ENCODE data around the gene DTHD1. TPM values are rescaled to one million over a fixed set of nuclear protein-coding genes. Genes with fewer than 3 reads are reported as not detected.

DTHD1 gene
- total RNA-seq, 5 donors from 2014 or later (not counting 1 experiment from before 2014, with no cell fraction given), result 0.79 to 7.9 (median 2.5) TPM

DNA sequence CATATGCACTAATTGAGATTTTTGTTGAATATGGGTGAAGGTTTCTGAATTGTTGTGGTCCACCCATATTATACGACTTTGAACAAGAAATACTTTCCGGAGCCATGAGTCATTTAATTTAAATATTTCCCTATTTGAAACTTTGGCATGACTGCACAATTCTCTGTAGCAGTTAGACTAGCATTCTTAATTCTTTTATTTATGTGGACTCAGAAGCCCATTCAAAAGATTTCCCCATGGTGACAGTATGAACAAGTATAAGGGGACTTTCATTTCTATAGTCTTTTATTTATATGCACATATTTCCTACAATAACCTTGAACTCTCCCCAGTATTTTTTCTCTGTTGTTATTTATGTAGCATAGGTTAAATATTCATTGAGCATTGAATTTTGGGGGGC is 72.6 kb downstream of the DTHD1 start:
- no CpG with 5 or more reads among the region's 2 CpGs for WGBS (ENCODE audit: insufficient coverage)
- Histone ChIP-seq H3K27me3 (replicated peaks in 1 of 2; ENCODE audit: control insufficient read depth in 2 of 2, extremely low read depth in 1 of 2, insufficient read depth in 2 of 2, low read length in 1 of 2) (no peaks in the 10 kb centered on the region), H3K27ac (ENCODE audit: low read length) (no peak overlapping the region), H3K36me3 (ENCODE audit: control insufficient read depth in 2 of 2, extremely low read depth in 1 of 2, insufficient read depth in 1 of 2, low read length in 1 of 2) (no peaks in the 10 kb centered on the region), H3K4me3 (ENCODE audit: control insufficient read depth in 1 of 2, extremely low read depth in 1 of 2, low read length in 1 of 2) (no peak overlapping the region), H3K9me3 (no peaks in the 10 kb centered on the region), H3K4me1 (ENCODE audit: control insufficient read depth in 1 of 2, extremely low read depth in 1 of 2, insufficient read depth in 2 of 2, low read length in 2 of 2) (no peaks in the 10 kb centered on the region)
- H3K27me3 Mint-ChIP-seq, result no peaks in the 10 kb centered on the region
- no peaks in the 10 kb centered on the region for H3K9me3 Mint-ChIP-seq
- POLR2A ChIA-PET, result no interaction called here
- CTCF ChIA-PET, result interaction anchor here (0.9 to 2.6 kb wide), 7 partner anchors 9 to 48 kb away, joined by 3 to 18 read pairs (median 4); no protein-coding TSS in a partner anchor
- H3K36me3 Mint-ChIP-seq, result no peaks in the 10 kb centered on the region
- H3K4me1 Mint-ChIP-seq, result peaks cover 0 to 8% (median under 1%) of the 10 kb centered on the region in 3 donors
- no peak overlapping the region for H3K4me3 Mint-ChIP-seq
- ATAC-seq (replicated peaks in 1 of 4) (no peak), DNase-seq (no peak)
- H3K27ac Mint-ChIP-seq, result no peak overlapping the region

DNA sequence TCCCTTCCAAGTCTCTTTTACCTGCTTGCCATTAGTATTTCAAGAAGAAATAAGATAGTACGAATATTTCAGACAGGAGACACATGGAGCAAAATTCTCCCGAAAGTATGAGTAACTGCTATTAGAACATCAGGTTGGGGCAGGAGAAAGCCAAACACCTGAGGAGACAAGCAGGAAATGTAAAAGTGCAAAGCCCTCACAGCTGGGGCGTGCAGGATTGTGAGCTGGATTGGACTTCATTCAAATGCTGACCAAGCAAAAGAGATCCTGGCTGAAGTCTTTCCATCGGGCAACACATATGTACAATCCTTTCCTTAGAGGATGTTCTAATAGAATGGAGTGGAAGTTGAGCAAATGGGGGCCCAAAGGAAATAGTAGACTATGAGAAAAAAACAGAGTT is 76.8 kb downstream of the DTHD1 start:
- H3K27me3 Mint-ChIP-seq, result no peaks in the 10 kb centered on the region
- H3K4me1 Mint-ChIP-seq, result no peaks in the 10 kb centered on the region
- no peaks in the 10 kb centered on the region for H3K36me3 Mint-ChIP-seq
- Histone ChIP-seq H3K27me3 (replicated peaks in 1 of 2; ENCODE audit: control insufficient read depth in 2 of 2, extremely low read depth in 1 of 2, insufficient read depth in 2 of 2, low read length in 1 of 2) (no peaks in the 10 kb centered on the region), H3K4me3 (ENCODE audit: control insufficient read depth in 1 of 2, extremely low read depth in 1 of 2, low read length in 1 of 2) (no peak overlapping the region), H3K4me1 (ENCODE audit: control insufficient read depth in 1 of 2, extremely low read depth in 1 of 2, insufficient read depth in 2 of 2, low read length in 2 of 2) (no peaks in the 10 kb centered on the region), H3K27ac (ENCODE audit: low read length) (no peak overlapping the region), H3K36me3 (ENCODE audit: control insufficient read depth in 2 of 2, extremely low read depth in 1 of 2, insufficient read depth in 1 of 2, low read length in 1 of 2) (no peaks in the 10 kb centered on the region), H3K9me3 (no peaks in the 10 kb centered on the region)
- 100% methylated on average over 3 of the region's 4 CpGs for WGBS (ENCODE audit: insufficient coverage)
- H3K4me3 Mint-ChIP-seq, result no peak overlapping the region
- ChIA-PET POLR2A (interaction anchor here in 1 of 2 donors (0.6 to 0.8 kb wide), 2 partner anchors 277 to 511 kb away, joined by 3 to 4 read pairs; no protein-coding TSS in a partner anchor), CTCF (interaction anchor here (0.5 to 1.3 kb wide), 2 partner anchors 24 to 56 kb away, joined by 3 to 5 read pairs; no protein-coding TSS in a partner anchor)
- DNase-seq, result no peak
- H3K27ac Mint-ChIP-seq, result no peak overlapping the region
- ATAC-seq (replicated peaks in 1 of 4), result no peak
- H3K9me3 Mint-ChIP-seq, result no peaks in the 10 kb centered on the region

- CTCF ChIA-PET, result interaction anchor here (0.7 to 2.1 kb wide), 3 partner anchors 38 to 276 kb away, joined by 3 to 9 read pairs (median 4); no protein-coding TSS in a partner anchor
- no peaks in the 10 kb centered on the region for H3K27me3 Mint-ChIP-seq
- ATAC-seq (replicated peaks in 1 of 4) (no peak), DNase-seq (no peak)
- H3K27me3 ChIP-seq (replicated peaks in 1 of 2; ENCODE audit: control insufficient read depth in 2 of 2, extremely low read depth in 1 of 2, insufficient read depth in 2 of 2, low read length in 1 of 2), result no peaks in the 10 kb centered on the region
- H3K4me1 Mint-ChIP-seq, result no peaks in the 10 kb centered on the region
- H3K36me3 ChIP-seq (ENCODE audit: control insufficient read depth in 2 of 2, extremely low read depth in 1 of 2, insufficient read depth in 1 of 2, low read length in 1 of 2), result no peaks in the 10 kb centered on the region
- POLR2A ChIA-PET, result no interaction called here
- H3K9me3 Mint-ChIP-seq, result no peaks in the 10 kb centered on the region
- H3K27ac ChIP-seq (ENCODE audit: low read length), result no peak overlapping the region
- H3K36me3 Mint-ChIP-seq, result no peaks in the 10 kb centered on the region
- no peak overlapping the region for H3K4me3 ChIP-seq (ENCODE audit: control insufficient read depth in 1 of 2, extremely low read depth in 1 of 2, low read length in 1 of 2)
- H3K9me3 ChIP-seq, result no peaks in the 10 kb centered on the region
- no peak overlapping the region for H3K4me3 Mint-ChIP-seq
- no peak overlapping the region for H3K27ac Mint-ChIP-seq
- no peaks in the 10 kb centered on the region for H3K4me1 ChIP-seq (ENCODE audit: control insufficient read depth in 1 of 2, extremely low read depth in 1 of 2, insufficient read depth in 2 of 2, low read length in 2 of 2)
Measured at GRCh38 chr4:36360755-36361154, 79.3 kb downstream of the DTHD1 start.

DNA sequence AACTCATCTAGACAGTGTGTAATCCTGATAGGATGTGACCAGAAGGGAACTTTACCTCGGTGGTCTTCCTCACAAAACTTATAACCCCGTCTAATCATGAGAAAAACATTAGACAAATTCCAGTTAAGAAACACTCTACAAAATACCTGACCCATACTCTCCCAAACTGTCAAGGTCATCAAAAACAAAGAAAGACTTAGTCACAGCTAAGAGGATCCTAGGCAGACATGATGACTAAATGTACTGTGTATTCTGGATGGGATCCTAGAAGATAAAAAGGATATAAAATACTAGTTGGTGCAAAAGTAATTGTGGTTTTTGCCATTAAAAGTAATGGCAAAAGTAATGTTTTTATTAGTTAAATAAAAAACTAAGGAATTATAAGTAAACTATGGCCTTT is 81.6 kb downstream of the DTHD1 start:
- no peak for ATAC-seq (replicated peaks in 1 of 4)
- H3K36me3 ChIP-seq (ENCODE audit: control insufficient read depth in 2 of 2, extremely low read depth in 1 of 2, insufficient read depth in 1 of 2, low read length in 1 of 2), result no peaks in the 10 kb centered on the region
- H3K4me3 Mint-ChIP-seq, result no peak overlapping the region
- no peaks in the 10 kb centered on the region for H3K9me3 Mint-ChIP-seq
- no peak overlapping the region for H3K4me3 ChIP-seq (ENCODE audit: control insufficient read depth in 1 of 2, extremely low read depth in 1 of 2, low read length in 1 of 2)
- CTCF ChIA-PET, result interaction anchor here in 1 of 2 donors (0.6 to 1.5 kb wide), 3 partner anchors 9 to 37 kb away, joined by 3 to 6 read pairs (median 5); no protein-coding TSS in a partner anchor
- no peaks in the 10 kb centered on the region for H3K27me3 ChIP-seq (replicated peaks in 1 of 2; ENCODE audit: control insufficient read depth in 2 of 2, extremely low read depth in 1 of 2, insufficient read depth in 2 of 2, low read length in 1 of 2)
- DNase-seq, result no peak
- WGBS (ENCODE audit: insufficient coverage), result no CpG with 5 or more reads among the region's 2 CpGs
- no peak overlapping the region for H3K27ac Mint-ChIP-seq
- H3K4me1 ChIP-seq (ENCODE audit: control insufficient read depth in 1 of 2, extremely low read depth in 1 of 2, insufficient read depth in 2 of 2, low read length in 2 of 2), result no peaks in the 10 kb centered on the region
- H3K36me3 Mint-ChIP-seq, result no peaks in the 10 kb centered on the region
- H3K27ac ChIP-seq (ENCODE audit: low read length), result no peak overlapping the region
- POLR2A ChIA-PET, result interaction anchor here in 1 of 2 donors (0.6 kb wide), 2 partner anchors 34 to 119 kb away, joined by 3 read pairs; no protein-coding TSS in a partner anchor
- no peaks in the 10 kb centered on the region for H3K27me3 Mint-ChIP-seq
- no peaks in the 10 kb centered on the region for H3K9me3 ChIP-seq
- no peaks in the 10 kb centered on the region for H3K4me1 Mint-ChIP-seq

DNA sequence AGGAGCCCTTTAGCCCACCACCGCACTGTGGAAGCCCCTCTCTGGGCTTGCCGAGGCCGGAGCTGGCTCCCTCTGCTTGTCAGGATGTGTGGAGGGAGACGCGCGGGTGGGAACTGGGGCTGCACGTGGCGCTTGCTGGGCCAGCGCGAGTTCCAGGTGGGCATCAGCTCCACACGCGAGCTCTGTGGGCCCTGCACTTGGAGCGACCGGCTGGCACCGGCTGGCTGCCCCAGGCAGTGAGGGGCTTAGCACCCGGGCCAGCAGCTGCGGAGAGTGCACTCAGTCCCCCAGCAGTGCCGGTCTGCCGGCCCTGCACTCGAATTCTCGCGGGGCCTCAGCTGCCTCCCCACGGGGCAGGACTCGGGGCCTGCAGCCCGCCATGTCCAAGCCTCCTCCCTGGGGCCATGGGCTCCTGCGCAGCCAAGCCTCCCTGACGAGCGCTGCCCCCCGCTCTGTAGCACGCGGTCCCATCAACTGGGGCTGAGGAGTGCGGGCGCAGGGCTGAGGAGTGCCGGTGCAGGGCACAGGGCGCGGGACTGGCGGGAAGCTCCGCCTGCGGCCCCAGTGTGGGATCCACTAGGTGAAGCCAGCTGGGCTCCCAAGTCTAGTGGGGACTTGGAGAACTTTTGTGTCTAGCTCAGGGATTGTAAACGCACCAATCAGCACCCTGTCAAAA is 93.6 kb downstream of the DTHD1 start:
- H3K36me3 Mint-ChIP-seq, result no peaks in the 10 kb centered on the region
- H3K9me3 Mint-ChIP-seq, result peaks cover 0 to 30% (median 17%) of the 10 kb centered on the region in 3 donors
- no peaks in the 10 kb centered on the region for H3K27me3 Mint-ChIP-seq
- no peaks in the 10 kb centered on the region for H3K4me1 ChIP-seq (ENCODE audit: control insufficient read depth in 1 of 2, extremely low read depth in 1 of 2, insufficient read depth in 2 of 2, low read length in 2 of 2)
- no peaks in the 10 kb centered on the region for H3K36me3 ChIP-seq (ENCODE audit: control insufficient read depth in 2 of 2, extremely low read depth in 1 of 2, insufficient read depth in 1 of 2, low read length in 1 of 2)
- no peaks in the 10 kb centered on the region for H3K4me1 Mint-ChIP-seq
- no peak overlapping the region for H3K4me3 ChIP-seq (ENCODE audit: control insufficient read depth in 1 of 2, extremely low read depth in 1 of 2, low read length in 1 of 2)
- DNase-seq (peak in 1 of 35 experiments; percentile 0), ATAC-seq (replicated peaks in 1 of 4) (no peak)
- ChIA-PET CTCF (no interaction called here), POLR2A (no interaction called here)
- 95% methylated on average over 38 of the region's 40 CpGs for WGBS (ENCODE audit: insufficient coverage)
- peaks cover 2% of the 10 kb centered on the region for H3K9me3 ChIP-seq
- no peak overlapping the region for H3K27ac ChIP-seq (ENCODE audit: low read length)
- no peak overlapping the region for H3K4me3 Mint-ChIP-seq
- no peak overlapping the region for H3K27ac Mint-ChIP-seq
- peaks cover 0 to 6% of the 10 kb centered on the region in 2 experiments for H3K27me3 ChIP-seq (replicated peaks in 1 of 2; ENCODE audit: control insufficient read depth in 2 of 2, extremely low read depth in 1 of 2, insufficient read depth in 2 of 2, low read length in 1 of 2)

DNA sequence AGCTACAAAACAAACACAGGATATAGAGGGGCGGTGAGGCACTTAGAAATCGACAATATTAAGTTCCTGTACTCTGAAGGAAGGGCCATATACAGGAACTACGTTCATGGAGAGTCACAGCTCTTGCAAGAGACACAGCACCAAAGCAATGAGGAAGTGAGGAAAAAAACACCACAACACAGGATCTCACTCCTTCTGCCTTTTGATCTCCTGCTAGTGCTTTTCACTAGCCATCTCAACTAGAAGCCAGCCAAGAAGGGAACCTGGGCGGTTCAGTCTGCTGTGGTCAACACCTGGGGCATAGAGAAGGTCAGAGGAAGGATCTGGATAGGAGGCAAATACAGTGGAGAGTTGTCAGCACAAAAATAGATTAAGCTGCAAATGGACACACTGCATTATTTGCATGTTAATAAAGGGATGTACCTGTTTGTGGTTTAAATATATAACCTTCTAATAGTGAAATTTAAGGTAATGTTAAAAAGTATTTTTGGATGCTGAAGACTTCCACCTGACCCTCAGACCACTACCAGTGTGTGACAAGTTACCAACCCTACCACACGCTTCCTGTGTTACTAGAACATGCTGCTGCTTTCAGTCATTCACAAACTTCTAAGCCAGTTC is 104.6 kb downstream of the DTHD1 start:
- Mint-ChIP-seq H3K36me3 (no peaks in the 10 kb centered on the region), H3K27me3 (no peaks in the 10 kb centered on the region), H3K9me3 (peaks cover 0 to under 1% (median 0%) of the 10 kb centered on the region in 3 donors), H3K27ac (peak overlapping the region; percentile 89 to 93), H3K4me1 (peaks cover 36 to 39% (median 37%) of the 10 kb centered on the region in 3 donors), H3K4me3 (peak overlapping the region; percentile 21 to 53 (median 43))
- 0% methylated on average over 2 of the region's 5 CpGs for whole genome bisulfite sequencing (ENCODE audit: insufficient coverage)
- peak overlapping the region; percentile 83 for H3K27ac ChIP-seq (ENCODE audit: low read length)
- ChIA-PET CTCF (interaction anchor here (0.6 to 3.1 kb wide), 6 partner anchors 8 to 59 kb away, joined by 3 to 52 read pairs (median 4); no protein-coding TSS in a partner anchor), POLR2A (interaction anchor here in 1 of 2 donors (0.6 to 1.1 kb wide), 3 partner anchors 9 to 143 kb away, joined by 3 to 4 read pairs (median 4); no protein-coding TSS in a partner anchor)
- DNase-seq (peak; percentile 6 to 83 (median 48)), ATAC-seq (replicated peaks in 1 of 4) (peak; percentile 97 to 99 (median 98))
- no peaks in the 10 kb centered on the region for H3K9me3 ChIP-seq
- H3K4me1 ChIP-seq (ENCODE audit: control insufficient read depth in 1 of 2, extremely low read depth in 1 of 2, insufficient read depth in 2 of 2, low read length in 2 of 2), result peaks cover 9 to 19% of the 10 kb centered on the region in 2 experiments
- H3K27me3 ChIP-seq (replicated peaks in 1 of 2; ENCODE audit: control insufficient read depth in 2 of 2, extremely low read depth in 1 of 2, insufficient read depth in 2 of 2, low read length in 1 of 2), result no peaks in the 10 kb centered on the region
- no peak overlapping the region for H3K4me3 ChIP-seq (ENCODE audit: control insufficient read depth in 1 of 2, extremely low read depth in 1 of 2, low read length in 1 of 2)
- no peaks in the 10 kb centered on the region for H3K36me3 ChIP-seq (ENCODE audit: control insufficient read depth in 2 of 2, extremely low read depth in 1 of 2, insufficient read depth in 1 of 2, low read length in 1 of 2)
